ENCODE results near the gene IL10RA. TPM values are rescaled to one million over a fixed set of nuclear protein-coding genes. Genes with fewer than 3 reads are reported as not detected.

IL10RA gene
- total and polyA plus RNA-seq, 2 of the 4 experiments (the other 2 are of a cell fraction), result 0.12 TPM; not detected in 1

DNA sequence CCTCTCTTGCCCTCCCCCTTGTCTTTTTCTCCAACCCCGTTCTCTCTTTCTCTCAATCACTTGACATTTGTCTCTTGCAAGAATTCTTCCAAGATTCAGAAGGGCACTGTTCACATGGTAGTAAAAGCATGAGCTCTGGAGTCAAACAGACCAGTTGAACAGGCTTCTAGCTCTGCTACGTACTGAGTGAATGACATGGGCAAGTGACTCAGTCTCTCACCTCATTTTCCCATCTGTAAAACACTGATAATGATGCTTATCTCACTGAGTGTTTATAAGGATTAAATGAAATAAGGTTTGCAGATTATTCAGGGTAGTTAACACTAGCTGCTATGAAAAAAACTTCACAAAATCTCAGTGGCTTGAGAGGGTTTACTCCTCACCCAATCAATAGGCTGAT lies 5.9 kb upstream of the IL10RA start:
- TF ChIP-seq, protein P1, sequence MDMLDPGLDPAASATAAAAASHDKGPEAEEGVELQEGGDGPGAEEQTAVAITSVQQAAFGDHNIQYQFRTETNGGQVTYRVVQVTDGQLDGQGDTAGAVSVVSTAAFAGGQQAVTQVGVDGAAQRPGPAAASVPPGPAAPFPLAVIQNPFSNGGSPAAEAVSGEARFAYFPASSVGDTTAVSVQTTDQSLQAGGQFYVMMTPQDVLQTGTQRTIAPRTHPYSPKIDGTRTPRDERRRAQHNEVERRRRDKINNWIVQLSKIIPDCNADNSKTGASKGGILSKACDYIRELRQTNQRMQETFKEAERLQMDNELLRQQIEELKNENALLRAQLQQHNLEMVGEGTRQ (IDR thresholded peaks at IDR 0.05; ENCODE audit: low read depth, low read length), result no peak
- TF ChIP-seq POLR2A (IDR thresholded peaks at IDR 0.05; ENCODE audit: low read depth, low read length) (no peak), FOS (IDR thresholded peaks at IDR 0.05; ENCODE audit: low read depth, low read length) (no peak), RAD21 (IDR thresholded peaks at IDR 0.05; ENCODE audit: low read length) (no peak), SMC3 (IDR thresholded peaks at IDR 0.05; ENCODE audit: low read depth, low read length) (no peak), BHLHE40 (IDR thresholded peaks at IDR 0.05; ENCODE audit: low read depth, low read length) (no peak), NFE2L2 (IDR thresholded peaks at IDR 0.05; ENCODE audit: low read depth, low read length) (no peak), RCOR1 (IDR thresholded peaks at IDR 0.05; ENCODE audit: insufficient replicate concordance, low read length) (no peak), MAZ (IDR thresholded peaks at IDR 0.05; ENCODE audit: borderline replicate concordance, low read depth, low read length) (no peak)
- TF ChIP-seq, protein P2, sequence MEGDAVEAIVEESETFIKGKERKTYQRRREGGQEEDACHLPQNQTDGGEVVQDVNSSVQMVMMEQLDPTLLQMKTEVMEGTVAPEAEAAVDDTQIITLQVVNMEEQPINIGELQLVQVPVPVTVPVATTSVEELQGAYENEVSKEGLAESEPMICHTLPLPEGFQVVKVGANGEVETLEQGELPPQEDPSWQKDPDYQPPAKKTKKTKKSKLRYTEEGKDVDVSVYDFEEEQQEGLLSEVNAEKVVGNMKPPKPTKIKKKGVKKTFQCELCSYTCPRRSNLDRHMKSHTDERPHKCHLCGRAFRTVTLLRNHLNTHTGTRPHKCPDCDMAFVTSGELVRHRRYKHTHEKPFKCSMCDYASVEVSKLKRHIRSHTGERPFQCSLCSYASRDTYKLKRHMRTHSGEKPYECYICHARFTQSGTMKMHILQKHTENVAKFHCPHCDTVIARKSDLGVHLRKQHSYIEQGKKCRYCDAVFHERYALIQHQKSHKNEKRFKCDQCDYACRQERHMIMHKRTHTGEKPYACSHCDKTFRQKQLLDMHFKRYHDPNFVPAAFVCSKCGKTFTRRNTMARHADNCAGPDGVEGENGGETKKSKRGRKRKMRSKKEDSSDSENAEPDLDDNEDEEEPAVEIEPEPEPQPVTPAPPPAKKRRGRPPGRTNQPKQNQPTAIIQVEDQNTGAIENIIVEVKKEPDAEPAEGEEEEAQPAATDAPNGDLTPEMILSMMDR (conservative IDR thresholded peaks at IDR 0.05; ENCODE audit: low read depth, low read length), result no peak
- Histone ChIP-seq H2BK15ac (ENCODE audit: low read depth, low read length) (no peak overlapping the region), H2AFZ (replicated peaks; ENCODE audit: low read length, poor library complexity) (no peak overlapping the region), H3K9me3 (ENCODE audit: control insufficient read depth, insufficient read depth, low read length) (no peaks in the 10 kb centered on the region), H4K5ac (ENCODE audit: low read depth, low read length) (no peak overlapping the region), H3K4me1 (ENCODE audit: control insufficient read depth, insufficient read depth, low read length) (no peaks in the 10 kb centered on the region), H4K20me1 (ENCODE audit: insufficient read depth, low read length) (no peaks in the 10 kb centered on the region), H3K27me3 (ENCODE audit: control insufficient read depth, insufficient read depth, low read length) (no peaks in the 10 kb centered on the region; the same call in 1 of the 2 replicates), H3K79me1 (ENCODE audit: low read depth in 1 of 2, low read length in 2 of 2) (no peaks in the 10 kb centered on the region), H2BK20ac (ENCODE audit: low read depth, low read length) (no peak overlapping the region), H3K9me1 (ENCODE audit: insufficient read depth, low read length) (no peaks in the 10 kb centered on the region), H2AK9ac (replicated peaks; ENCODE audit: low read depth, low read length, poor library complexity) (no peak overlapping the region), H4K91ac (ENCODE audit: insufficient read depth, low read depth, low read length) (no peak overlapping the region), H4K8ac (ENCODE audit: low read depth in 2 of 2, low read length in 2 of 2) (no peak overlapping the region), H3K56ac (ENCODE audit: extremely low read depth, insufficient read depth, low read length) (no peak overlapping the region), H3K14ac (replicated peaks; ENCODE audit: low read depth, low read length) (no peak overlapping the region), H2BK5ac (ENCODE audit: low read depth, low read length, poor library complexity, severe bottlenecking) (no peak overlapping the region), H3K18ac (ENCODE audit: low read depth, low read length) (no peak overlapping the region), H3K9ac (ENCODE audit: low read depth, low read length) (no peak overlapping the region), H3K27ac (ENCODE audit: insufficient read depth, low read length) (no peak overlapping the region), H3K4me3 (ENCODE audit: insufficient read depth, low read depth, low read length) (no peak overlapping the region), H2BK120ac (ENCODE audit: low read depth, low read length) (no peak overlapping the region), H3K4me2 (ENCODE audit: low read depth, low read length) (no peak overlapping the region), H3K4ac (ENCODE audit: low read depth, low read length) (no peak overlapping the region), H3K36me3 (ENCODE audit: control insufficient read depth, insufficient read depth, low read length) (no peaks in the 10 kb centered on the region), H2AK5ac (ENCODE audit: low read depth, low read length) (no peak overlapping the region), H3K23ac (ENCODE audit: low read depth, low read length) (no peak overlapping the region)
- ChIA-PET CTCF (no interaction called here), POLR2A (ENCODE audit: unreplicated experiment) (no interaction called here)
- ATAC-seq (ENCODE audit: low read depth) (no peak), DNase-seq (no peak)
- in situ Hi-C loops (cut with MboI; ENCODE audit: low sequenced_read_pairs) (no loop called here), intact Hi-C loops (cut with micrococcal nuclease) (no loop called here), dilution Hi-C loops (cut with HindIII; ENCODE audit: low sequenced_read_pairs, unreplicated experiment) (no loop called here)
- WGBS, 2 experiments (ENCODE audit: extremely low coverage in 2 of 2, insufficient read length in 1 of 2), result no CpG with 5 or more reads among the region's 2 CpGs
- BruUV-seq (replicated peaks), result no TSS peak
